Urinary bladder (tissue), 4 donors: ENCODE data around the gene RAP1GAP2. TPM values are rescaled to one million over a fixed set of nuclear protein-coding genes. Genes with fewer than 3 reads are reported as not detected.
"Not testable (repeated sequence)": the region's sequence is repeated elsewhere in the genome, so short reads cannot be mapped to it uniquely, and the experiment has no call there.

Experiments used
- DNase-seq: peaks from one replicate; pipeline ENCODE4 v3.0.0-alpha.2; 2015; ENCODE audit errors: extremely low spot score
- H3K27ac ChIP-seq: one replicate; pipeline ENCODE4 v1.5.1; 2013; ENCODE audit warnings: low read depth, mild to moderate bottlenecking, moderate library complexity
- H3K36me3 ChIP-seq: one replicate; pipeline ENCODE4 v1.6.1; 2013; ENCODE audit warnings: mild to moderate bottlenecking, moderate library complexity; ENCODE audit not compliant: insufficient read depth
- H3K4me1 ChIP-seq: one replicate; pipeline ENCODE4 v1.6.1; 2013; ENCODE audit warnings: mild to moderate bottlenecking, moderate library complexity; ENCODE audit not compliant: insufficient read depth
- H3K4me3 ChIP-seq: one replicate; pipeline ENCODE4 v1.5.1; 2013; ENCODE audit warnings: low read depth, low read length
- WGBS: extraction: QIAGEN DNeasy Blood & Tissue Kit; methylation state at CpG from one replicate; pipeline ENCODE4 v1.1.7; 2013; 5-methylcytosine and 5-hydroxymethylcytosine counted together
- polyA plus RNA-seq: library from polyadenylated mRNA; stranded (reverse); fragments of 200-250 nt; gene quantifications from one replicate; pipeline ENCODE4 v1.2.3, GENCODE V29; 2013
- small RNA-seq: library from RNA; depleted of rRNA; stranded (forward); fragments of <200 nt; gene quantifications from one replicate; pipeline ENCODE3, GENCODE V24; 2014
- total RNA-seq: library from RNA; depleted of rRNA; stranded (reverse); fragments of >200 nt; gene quantifications from one replicate; pipeline ENCODE4 v1.2.3, GENCODE V29; 2014
- donor health status: healthy with polysubstance abuse.
- donor health status: healthy.

RAP1GAP2 gene
- total and polyA plus RNA-seq, 2 donors, result 3.7 to 3.9 TPM

DNA sequence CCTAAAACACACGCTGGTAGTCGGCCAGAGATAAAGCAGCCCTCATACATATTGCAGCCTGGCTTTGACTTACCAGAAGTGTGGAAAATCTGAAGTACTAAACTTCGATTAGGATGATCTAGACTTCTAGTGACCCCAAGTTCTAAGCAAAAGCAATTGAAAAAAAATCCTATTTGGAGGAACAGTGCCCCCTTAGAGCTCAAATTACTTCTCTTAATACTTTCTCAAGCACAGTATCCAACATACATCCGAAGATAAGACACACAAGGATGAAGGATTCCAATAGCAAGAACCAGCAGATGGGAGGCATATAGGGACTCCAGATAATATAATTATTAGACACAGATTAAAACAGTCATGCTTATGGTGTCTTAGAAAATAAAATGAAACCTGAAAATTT is 277.6 kb downstream of the RAP1GAP2 start:
- H3K36me3 ChIP-seq, DNase-seq, H3K4me3 ChIP-seq, H3K4me1 ChIP-seq, H3K27ac ChIP-seq: not testable (repeated sequence)
- 48% methylated on average over 4 of the region's 4 CpGs for WGBS

Small RNA genes within 50 kb of the gene (small RNA-seq; reads per million reads assigned to genes)
- gene MIR1253 (not detected), gene hsa-mir-1253 (not detected)

Other genes starting within 250 kb of the RAP1GAP2 start
- 210 TPM for gene PAFAH1B1, start 202.8 kb upstream of the RAP1GAP2 start, total RNA-seq
- gene PAFAH1B1, start 202.8 kb upstream of the RAP1GAP2 start, polyA plus RNA-seq, result 56.4 TPM
- gene CLUH, start 84.7 kb upstream of the RAP1GAP2 start, total RNA-seq, result 20.1 TPM
- gene CLUH, start 84.7 kb upstream of the RAP1GAP2 start, polyA plus RNA-seq, result 51.3 TPM
- gene CCDC92B, start 46.8 kb upstream of the RAP1GAP2 start, total RNA-seq, result 0.32 TPM
- gene CCDC92B, start 46.8 kb upstream of the RAP1GAP2 start, polyA plus RNA-seq, result 0.14 TPM